ENCODE data around the gene SMAGP. TPM values are rescaled to one million over a fixed set of nuclear protein-coding genes. Genes with fewer than 3 reads are reported as not detected.
"Not testable (repeated sequence)": the region's sequence is repeated elsewhere in the genome, so short reads cannot be mapped to it uniquely, and the experiment has no call there.

Gene SMAGP
- polyA plus RNA-seq, 4 donors, result 11.2 to 26.2 (median 22.8) TPM

DNA sequence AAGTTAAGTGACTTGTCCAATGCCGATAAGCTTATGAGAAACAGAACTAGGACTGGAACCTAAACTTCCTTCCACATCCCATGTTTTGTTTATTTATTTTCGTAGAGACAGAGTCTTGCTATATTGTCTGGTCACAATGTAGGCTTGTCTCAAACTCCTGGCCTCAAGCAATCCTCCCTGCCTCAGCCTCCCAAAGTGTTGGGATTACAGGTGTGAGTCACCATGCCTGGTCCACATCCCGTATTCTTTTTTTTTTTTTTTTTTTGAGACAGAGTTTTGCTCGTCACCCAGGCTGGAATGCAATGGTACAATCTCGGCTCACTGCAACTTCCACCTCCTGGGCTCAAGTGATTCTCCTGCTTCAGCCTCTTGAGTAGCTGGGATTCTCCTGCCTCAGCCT lies 43.1 kb downstream of the SMAGP start:
- DNase-seq (ENCODE audit: low read depth in 4 of 4, low spot score in 3 of 4), result not testable (repeated sequence)

- no peak for DNase-seq (ENCODE audit: low read depth in 4 of 4, low spot score in 3 of 4)
Observed at GRCh38 chr12:51225771-51226170, 44.4 kb downstream of the SMAGP start.

DNA sequence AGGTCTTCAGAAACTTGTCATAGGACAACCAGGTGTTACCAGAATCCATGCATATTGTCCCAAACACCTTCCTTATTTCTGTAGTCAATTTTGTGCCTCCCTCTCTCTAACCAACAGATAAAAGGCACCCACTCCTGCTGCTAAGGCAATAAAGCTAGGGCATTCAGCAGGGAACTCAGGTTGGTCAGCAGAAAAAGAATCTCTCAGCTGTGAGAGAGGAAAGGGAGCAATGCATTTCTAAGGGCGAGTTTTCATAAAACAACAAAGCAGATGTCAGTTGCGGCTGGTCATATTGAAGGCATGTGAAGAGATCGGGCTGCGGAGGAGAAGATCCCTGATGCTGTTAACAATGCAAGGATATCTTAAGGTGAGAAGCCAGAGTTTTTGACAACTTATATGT lies 45.0 kb downstream of the SMAGP start:
- no peak for DNase-seq (ENCODE audit: low read depth in 4 of 4, low spot score in 3 of 4)

DNA sequence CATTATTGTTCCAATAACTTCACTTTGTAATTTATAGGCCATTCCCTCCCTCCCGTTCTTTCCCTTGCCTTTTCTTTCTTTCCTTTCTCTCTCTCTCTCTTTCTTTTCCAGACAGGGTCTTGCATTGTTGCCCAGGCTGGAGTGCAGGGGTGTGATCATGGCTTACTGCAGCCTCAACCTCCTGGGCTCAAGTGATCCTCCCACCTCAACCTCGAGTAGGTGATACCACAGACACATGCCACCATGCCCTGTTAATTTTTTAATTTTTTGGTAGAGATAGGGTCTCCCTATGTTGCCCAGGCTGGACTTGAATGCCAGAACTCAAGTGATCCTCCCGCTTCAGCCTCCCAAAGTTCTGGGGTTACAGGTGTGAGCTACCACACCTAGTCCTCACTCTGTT lies 45.6 kb downstream of the SMAGP start:
- DNase-seq (ENCODE audit: low read depth in 4 of 4, low spot score in 3 of 4), result no peak

GRCh38 chr12:51222461-51222860 lies 47.8 kb downstream of the SMAGP start:
- DNase-seq (ENCODE audit: low read depth in 4 of 4, low spot score in 3 of 4), result no peak

- DNase-seq (ENCODE audit: low read depth in 4 of 4, low spot score in 3 of 4), result not testable (repeated sequence)
Observed at GRCh38 chr12:51219857-51220256, 50.4 kb downstream of the SMAGP start.

DNA sequence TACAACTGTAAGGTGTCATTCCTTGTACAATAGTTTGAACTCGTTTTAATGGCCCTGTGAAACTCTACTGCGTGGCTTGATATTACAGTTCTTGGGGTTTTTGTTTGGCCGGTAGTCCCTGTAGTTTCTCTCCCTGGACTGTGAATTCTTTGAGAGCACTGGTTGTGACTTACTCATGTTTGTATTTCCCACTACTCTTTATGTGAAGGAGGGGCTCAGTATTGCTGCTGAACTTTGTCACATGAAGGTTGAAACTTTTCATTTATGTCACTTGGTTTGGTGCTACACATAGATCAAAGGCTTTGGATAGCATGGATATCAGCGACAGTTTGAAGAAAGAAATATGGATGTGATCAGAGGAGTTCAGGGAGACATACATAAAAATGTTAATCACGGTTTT lies 50.9 kb downstream of the SMAGP start:
- no peak for DNase-seq (ENCODE audit: low read depth in 4 of 4, low spot score in 3 of 4)

- no peak for DNase-seq (ENCODE audit: low read depth in 4 of 4, low spot score in 3 of 4)
Observed at GRCh38 chr12:51218607-51219161, 51.5 kb downstream of the SMAGP start.

DNA sequence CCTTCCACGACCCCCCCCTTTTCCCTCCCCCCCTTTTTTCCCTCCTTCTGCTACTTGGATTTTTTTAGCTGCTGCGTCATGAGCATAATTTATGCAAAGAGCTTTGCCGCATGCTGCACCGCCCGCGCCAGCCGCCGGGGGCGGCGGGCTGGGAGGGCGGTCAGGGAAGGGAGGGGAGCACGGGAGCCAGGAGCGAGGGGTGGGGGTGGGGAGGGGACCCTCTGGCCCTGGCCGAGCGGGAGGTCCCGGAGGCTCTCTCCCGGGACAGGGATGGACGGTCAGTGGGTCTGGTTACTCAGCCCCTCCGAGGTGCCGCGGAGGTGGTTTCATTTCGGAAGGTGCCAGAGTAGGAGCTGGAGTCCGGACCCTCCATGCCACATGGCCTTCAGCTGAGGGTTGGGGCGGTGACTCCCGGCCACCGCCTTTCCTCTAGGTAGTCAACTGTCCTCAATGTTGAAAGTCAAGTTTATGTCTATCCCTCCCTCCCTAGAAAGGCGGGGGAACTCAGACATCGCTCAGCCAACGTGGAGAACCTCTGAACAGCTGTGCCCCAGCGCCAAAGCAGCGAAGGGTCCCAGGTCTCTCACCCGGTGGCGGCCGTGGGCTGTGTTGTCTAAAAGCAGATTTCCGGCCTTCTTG lies 52.1 kb downstream of the SMAGP start, which contains the start of gene POU6F1:
Gene POU6F1 (minus strand): TSS at position 95 of the 639 bp plus-strand sequence. CDS start 11,226 bp downstream, outside the sequence.
- peak; percentile 72 to 86 (median 80) for DNase-seq (ENCODE audit: low read depth in 4 of 4, low spot score in 3 of 4)

DNA sequence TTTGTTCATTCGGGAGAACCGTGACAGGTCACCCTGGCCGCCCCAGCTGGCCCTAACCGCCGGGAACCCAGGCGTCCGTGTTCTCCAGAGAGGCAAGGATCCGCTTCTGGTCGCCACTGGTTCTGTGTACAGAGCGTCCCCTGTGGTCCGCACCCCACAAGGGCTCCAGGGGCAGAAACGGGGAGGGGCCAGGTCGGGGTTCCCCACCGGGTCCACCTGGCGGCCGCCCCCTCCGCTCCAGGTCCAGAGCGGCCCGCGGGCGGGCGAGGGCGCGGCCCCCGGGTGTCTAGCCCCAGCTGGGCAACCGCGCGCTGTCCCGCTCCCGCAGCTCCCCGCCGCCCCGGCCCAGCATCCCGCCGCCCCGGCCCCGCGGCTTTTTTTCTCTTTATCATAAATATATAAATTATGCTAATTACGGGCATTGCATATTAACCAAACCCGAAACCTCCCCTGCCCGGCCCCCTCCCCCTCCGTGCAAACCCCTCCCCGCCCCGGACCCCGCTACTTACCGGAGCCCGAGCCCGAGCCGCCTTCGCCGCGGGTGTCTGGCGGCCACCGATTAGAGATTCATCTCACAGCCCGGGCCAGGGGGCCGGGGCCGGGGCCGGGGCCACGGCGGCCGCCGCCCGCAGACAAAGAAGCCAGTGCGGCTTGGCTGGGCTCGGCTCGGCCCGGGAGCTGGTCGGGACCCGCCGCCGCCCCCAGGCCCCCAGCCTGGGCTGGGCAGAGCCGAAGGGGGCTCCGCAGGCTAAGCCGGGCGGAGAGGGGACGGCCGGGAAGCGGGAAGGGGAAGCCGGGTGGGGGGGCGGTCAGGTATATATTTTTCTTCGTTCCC lies 52.9 kb downstream of the SMAGP start:
- DNase-seq (ENCODE audit: low read depth in 4 of 4, low spot score in 3 of 4), result peak in 1 of 4 donors; percentile 14

DNA sequence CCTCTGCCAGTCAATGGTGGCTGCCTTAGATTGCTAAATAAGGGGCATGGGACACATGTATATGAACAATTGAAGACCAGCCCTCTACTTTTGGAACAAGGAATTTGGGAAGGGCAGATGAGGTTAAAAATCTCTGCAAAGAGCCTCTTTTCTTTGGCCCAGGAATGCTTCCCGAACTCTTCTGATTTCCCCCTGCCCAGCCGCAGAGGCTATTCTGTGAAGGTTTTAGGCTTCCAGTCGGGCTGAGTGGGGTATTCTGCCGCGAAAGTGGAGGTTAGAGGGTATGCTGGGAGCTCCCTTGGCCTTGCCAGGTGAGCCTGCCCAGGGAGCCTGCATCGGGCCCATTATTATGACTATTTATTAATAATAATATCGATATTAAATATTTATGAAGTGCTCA lies 53.6 kb downstream of the SMAGP start:
- no peak for DNase-seq (ENCODE audit: low read depth in 4 of 4, low spot score in 3 of 4)

DNA sequence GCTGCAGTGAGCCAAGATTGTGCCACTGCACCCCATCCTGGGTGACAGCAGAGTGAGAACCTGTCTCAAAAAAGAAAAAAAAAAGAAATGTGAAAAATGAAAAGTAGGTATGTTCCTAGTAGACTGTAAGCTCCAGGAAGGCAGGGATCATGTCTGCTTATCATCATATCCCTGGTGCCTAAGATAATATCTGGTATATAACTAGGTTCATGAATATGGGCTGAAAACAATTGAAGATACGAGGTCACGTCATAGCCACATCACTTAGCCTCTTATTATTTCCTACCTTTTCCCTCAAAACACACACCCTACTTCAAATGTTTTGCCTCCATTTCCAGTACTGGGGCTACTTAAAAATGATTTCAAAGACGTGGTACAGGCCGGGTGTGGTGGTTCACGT lies 55.3 kb downstream of the SMAGP start:
- DNase-seq (ENCODE audit: low read depth in 4 of 4, low spot score in 3 of 4), result no peak

DNA sequence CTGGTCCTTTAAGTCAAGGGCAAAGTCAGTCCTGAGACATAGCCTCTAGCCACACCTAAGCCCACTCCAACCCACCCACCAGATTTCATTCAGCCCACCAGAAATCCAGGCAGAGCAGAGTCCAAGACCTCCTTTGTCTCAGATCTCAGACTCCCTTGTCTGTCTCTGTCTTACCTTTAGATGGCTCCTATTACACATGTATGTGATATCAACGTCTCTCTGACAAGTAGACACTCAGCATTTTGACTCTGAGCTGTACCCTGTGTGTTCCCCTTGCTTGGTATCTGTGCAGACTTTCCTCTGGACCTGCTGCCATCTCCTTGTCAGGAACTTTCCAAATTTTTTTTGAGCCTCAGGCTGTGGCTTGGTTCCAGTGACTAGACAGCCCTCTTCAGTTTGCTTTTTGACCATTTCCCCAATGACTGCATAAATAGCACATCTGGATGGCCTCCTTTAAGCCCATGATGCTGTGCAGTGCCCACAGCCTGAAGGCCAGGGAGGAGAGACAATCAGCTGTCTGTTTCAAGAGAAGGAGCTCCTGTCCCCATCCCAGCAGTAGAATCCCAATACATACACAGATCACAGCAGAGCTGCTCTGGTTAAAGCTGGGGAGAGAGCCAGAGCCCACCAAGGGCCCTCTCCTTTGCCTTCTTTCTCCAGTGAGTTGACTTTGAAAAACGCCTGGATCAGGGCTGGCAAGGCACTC lies 59.4 kb downstream of the SMAGP start:
- DNase-seq (ENCODE audit: low read depth in 4 of 4, low spot score in 3 of 4), result no peak

- DNase-seq (ENCODE audit: low read depth in 4 of 4, low spot score in 3 of 4), result no peak
Observed at GRCh38 chr12:51209259-51209658, 61.0 kb downstream of the SMAGP start.

DNA sequence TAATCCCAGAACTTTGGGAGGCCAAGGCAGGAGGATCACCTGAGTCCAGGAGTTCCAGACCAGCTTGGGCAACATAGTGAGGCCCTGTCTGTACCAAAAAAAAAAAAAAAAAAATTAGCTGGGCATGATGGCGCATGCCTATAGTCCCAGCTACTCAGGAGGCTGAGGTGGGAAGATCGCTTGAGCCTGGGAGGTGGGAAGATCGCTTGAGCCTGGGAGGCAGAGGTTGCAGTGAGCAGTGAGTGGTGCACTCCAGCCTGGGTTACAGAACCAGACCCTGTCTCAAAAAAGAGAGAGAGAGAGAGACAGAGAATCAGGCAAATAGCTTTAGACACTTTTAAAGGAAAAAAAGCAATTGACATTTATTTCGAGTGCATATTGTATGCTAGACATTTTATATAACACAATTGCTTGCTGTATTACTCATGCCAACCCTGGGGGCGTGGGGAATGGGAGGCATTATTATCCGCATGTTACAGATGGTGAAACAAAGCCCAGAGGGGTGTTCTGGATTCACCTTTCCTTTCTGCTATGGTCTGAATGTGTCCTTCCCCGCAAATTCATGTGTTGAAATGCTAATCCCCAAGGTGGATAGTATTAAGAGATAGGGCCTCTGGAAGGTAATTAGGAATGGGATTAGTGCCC lies 62.1 kb downstream of the SMAGP start:
- DNase-seq (ENCODE audit: low read depth in 4 of 4, low spot score in 3 of 4), result no peak

DNA sequence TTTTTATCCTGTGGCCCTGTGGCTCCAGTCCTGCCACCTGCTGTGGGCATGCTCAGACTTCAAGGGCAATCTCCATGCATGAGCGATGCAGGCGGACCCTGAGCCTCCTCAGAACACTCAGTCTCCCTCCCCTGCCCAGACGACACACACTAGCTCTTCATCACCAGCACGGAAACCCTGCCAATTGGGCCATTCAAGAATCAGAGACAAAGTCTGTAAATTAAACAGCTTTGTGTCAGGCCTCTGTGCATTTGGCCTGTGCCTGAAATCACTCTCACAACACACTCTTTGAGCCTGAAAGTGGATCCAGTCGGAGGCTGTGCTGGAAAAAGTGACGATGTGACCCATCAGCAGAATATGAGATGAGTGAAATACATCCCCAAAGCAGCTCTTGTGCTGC lies 64.9 kb downstream of the SMAGP start:
- DNase-seq (ENCODE audit: low read depth in 4 of 4, low spot score in 3 of 4), result no peak

DNA sequence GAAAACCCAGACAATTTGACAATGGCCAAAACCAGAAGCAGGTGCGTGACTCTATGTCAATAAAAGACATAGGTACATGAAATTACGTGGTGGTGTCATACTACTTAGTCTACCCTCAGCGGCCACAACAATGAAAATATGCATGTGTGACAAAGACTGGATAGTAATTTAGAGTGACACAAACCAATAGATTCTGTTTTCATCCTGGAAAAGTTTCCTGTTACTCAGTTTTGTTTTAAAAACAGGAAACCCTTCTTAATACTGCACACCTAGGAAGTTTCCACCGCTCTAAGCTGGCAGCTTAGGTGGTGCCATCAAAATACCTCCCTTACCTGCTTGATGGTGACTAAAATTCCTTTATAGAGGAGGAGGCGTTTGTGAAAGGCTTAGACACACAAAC lies 67.5 kb downstream of the SMAGP start:
- DNase-seq (ENCODE audit: low read depth in 4 of 4, low spot score in 3 of 4), result no peak

DNA sequence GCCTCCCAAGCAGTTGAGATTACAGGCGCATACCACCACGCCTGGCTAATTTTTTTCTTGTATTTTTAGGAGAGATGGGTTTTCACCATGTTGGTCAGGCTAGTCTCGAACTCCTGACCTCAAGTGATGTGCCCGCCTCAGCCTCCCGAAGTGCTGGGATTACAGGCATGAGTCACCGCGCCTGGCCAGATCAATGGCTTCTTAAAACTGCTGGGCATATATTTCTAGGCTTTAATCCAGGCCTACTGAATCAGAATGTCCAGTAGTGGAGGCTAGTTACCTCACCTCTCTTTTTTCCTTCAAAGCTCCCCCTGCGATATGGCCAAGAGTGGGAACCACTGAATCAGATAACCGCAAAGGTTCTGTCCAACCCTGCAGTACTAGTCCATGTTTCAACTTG lies 69.4 kb downstream of the SMAGP start:
- DNase-seq (ENCODE audit: low read depth in 4 of 4, low spot score in 3 of 4), result no peak

DNA sequence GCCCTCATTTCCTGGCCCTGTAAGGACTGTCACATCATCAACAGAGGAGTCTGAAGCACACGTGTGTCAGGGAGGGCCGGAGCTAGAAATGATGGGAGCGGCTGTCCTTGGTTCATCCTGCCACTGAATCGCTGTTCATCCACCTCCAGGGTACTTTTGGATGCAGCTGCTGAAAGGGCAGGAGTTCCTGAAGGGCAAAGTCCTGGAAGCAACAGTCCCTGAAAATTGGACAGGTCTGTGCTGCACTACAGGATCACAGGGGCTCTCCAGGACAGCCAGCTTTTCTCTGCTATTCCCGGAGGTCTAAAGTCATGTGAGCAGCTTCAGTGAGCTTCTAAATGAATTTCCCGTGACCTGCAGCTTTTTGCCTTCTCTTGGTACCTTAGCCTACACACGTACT lies 70.1 kb downstream of the SMAGP start:
- no peak for DNase-seq (ENCODE audit: low read depth in 4 of 4, low spot score in 3 of 4)

- no peak for DNase-seq (ENCODE audit: low read depth in 4 of 4, low spot score in 3 of 4)
Observed at GRCh38 chr12:51199366-51199945, 70.8 kb downstream of the SMAGP start.

All from left renal pelvis (tissue), 4 donors.